BLaER1 treated with 17β-estradiol and CSF1 and Interleukin-3, amounts not matched to agents 10 nM and 100 nM (cell line): ENCODE results near the gene TNIK.

Source experiments
- H3K27ac ChIP-seq, 11 experiments: shearing (Covaris generic); formaldehyde crosslinking; 2 replicates each; pipeline ENCODE4 v1.8.1; 2022
- H3K27me3 ChIP-seq, 11 experiments: shearing (Covaris generic); formaldehyde crosslinking; 2 replicates each; pipeline ENCODE4 v1.8.1; 2022
- H3K36me3 ChIP-seq, 11 experiments: shearing (Covaris generic); formaldehyde crosslinking; 2 replicates each; pipeline ENCODE4 v1.8.1; 2022
- H3K4me1 ChIP-seq, 10 experiments: shearing (Covaris generic); formaldehyde crosslinking; 2 replicates each; pipeline ENCODE4 v1.8.1; 2022
- H3K4me2 ChIP-seq, 11 experiments: shearing (Covaris generic); formaldehyde crosslinking; 2 replicates each; pipeline ENCODE4 v1.8.1; 2022
- H3K4me3 ChIP-seq, 10 experiments: shearing (Covaris generic); formaldehyde crosslinking; 2 replicates each; pipeline ENCODE4 v1.8.1; 2022
- H3K9ac ChIP-seq, 11 experiments: shearing (Covaris generic); formaldehyde crosslinking; 2 replicates each; pipeline ENCODE4 v1.8.1; 2022
- H3K9me3 ChIP-seq, 11 experiments: shearing (Covaris generic); formaldehyde crosslinking; replicated peaks in 1 of 11; 2 replicates each; pipeline ENCODE4 v1.8.1; 2022
- H4K20me1 ChIP-seq, 11 experiments: shearing (Covaris generic); formaldehyde crosslinking; 2 replicates each; pipeline ENCODE4 v1.8.1; 2022
- Cebpa-rat ChIP-seq, 11 experiments: shearing (Covaris generic); IDR thresholded peaks; 2 replicates each; pipeline ENCODE4 v1.8.1; 2022

Gene TNIK

GRCh38 chr3:171183042-171183441 is 277.2 kb downstream of the TNIK start:
- no peak overlapping the region for H3K4me2 ChIP-seq
- TF ChIP-seq Cebpa-rat (IDR thresholded peaks at IDR 0.05), result no peak

GRCh38 chr3:171181907-171182690 is 278.1 kb downstream of the TNIK start:
- H3K27me3 ChIP-seq, result no peaks in the 10 kb centered on the region
- H3K4me2 ChIP-seq, result no peak overlapping the region
- H3K4me1 ChIP-seq, result peaks cover 0 to 14% (median 0%) of the 10 kb centered on the region in 10 experiments; a peak in 4 of 20 replicates
- H3K36me3 ChIP-seq, result no peaks in the 10 kb centered on the region
- TF ChIP-seq Cebpa-rat (IDR thresholded peaks at IDR 0.05), result no peak
- no peak overlapping the region for H3K4me3 ChIP-seq
- no peaks in the 10 kb centered on the region for H4K20me1 ChIP-seq
- no peak overlapping the region for H3K9ac ChIP-seq
- H3K9me3 ChIP-seq, result no peaks in the 10 kb centered on the region
- H3K27ac ChIP-seq, result no peak overlapping the region

More at GRCh38 chr3:171183042-171183441, 277.2 kb downstream of the TNIK start:
- H3K27me3 ChIP-seq, result no peaks in the 10 kb centered on the region
- no peaks in the 10 kb centered on the region for H3K9me3 ChIP-seq
- peaks cover 0 to 14% (median 0%) of the 10 kb centered on the region in 10 experiments; a peak in 4 of 20 replicates for H3K4me1 ChIP-seq
- no peak overlapping the region for H3K4me3 ChIP-seq
- H3K36me3 ChIP-seq, result no peaks in the 10 kb centered on the region
- H4K20me1 ChIP-seq, result no peaks in the 10 kb centered on the region
- H3K9ac ChIP-seq, result no peak overlapping the region
- no peak overlapping the region for H3K27ac ChIP-seq

- Histone ChIP-seq H3K27me3 (no peaks in the 10 kb centered on the region), H3K36me3 (peaks cover 0 to 10% (median 0%) of the 10 kb centered on the region in 11 experiments; a peak in 1 of 22 replicates), H3K9ac (no peak overlapping the region), H3K9me3 (no peaks in the 10 kb centered on the region), H4K20me1 (no peaks in the 10 kb centered on the region), H3K4me2 (peak overlapping the region in 2 of 11 experiments; percentile 24 to 28; a peak in 2 of 22 replicates), H3K4me1 (peaks cover 0 to 18% (median 7%) of the 10 kb centered on the region in 10 experiments; a peak in 9 of 20 replicates), H3K27ac (no peak overlapping the region), H3K4me3 (no peak overlapping the region)
- TF ChIP-seq Cebpa-rat (IDR thresholded peaks at IDR 0.05), result no peak
Observed at GRCh38 chr3:171178714-171179113, 281.5 kb downstream of the TNIK start.

GRCh38 chr3:171177553-171177952 is 282.7 kb downstream of the TNIK start:
- no peak for TF ChIP-seq Cebpa-rat (IDR thresholded peaks at IDR 0.05)
- Histone ChIP-seq H3K4me3 (no peak overlapping the region), H3K9ac (no peak overlapping the region), H3K36me3 (peaks cover 0 to 13% (median 0%) of the 10 kb centered on the region in 11 experiments; a peak in 1 of 22 replicates), H3K9me3 (no peaks in the 10 kb centered on the region), H3K4me1 (peaks cover 0 to 18% (median 7%) of the 10 kb centered on the region in 10 experiments; a peak in 9 of 20 replicates), H3K4me2 (no peak overlapping the region), H3K27ac (no peak overlapping the region), H4K20me1 (no peaks in the 10 kb centered on the region), H3K27me3 (no peaks in the 10 kb centered on the region)

GRCh38 chr3:171177056-171177455 is 283.1 kb downstream of the TNIK start:
- Histone ChIP-seq H3K4me2 (no peak overlapping the region), H3K4me1 (peaks cover 0 to 18% (median 7%) of the 10 kb centered on the region in 10 experiments; a peak in 9 of 20 replicates), H4K20me1 (no peaks in the 10 kb centered on the region), H3K9ac (no peak overlapping the region), H3K9me3 (no peaks in the 10 kb centered on the region), H3K27me3 (no peaks in the 10 kb centered on the region), H3K27ac (no peak overlapping the region), H3K4me3 (no peak overlapping the region), H3K36me3 (peaks cover 0 to 13% (median 0%) of the 10 kb centered on the region in 11 experiments; a peak in 1 of 22 replicates)
- no peak for TF ChIP-seq Cebpa-rat (IDR thresholded peaks at IDR 0.05)

GRCh38 chr3:171176244-171176933 is 283.8 kb downstream of the TNIK start:
- no peak overlapping the region for H3K9ac ChIP-seq
- H3K36me3 ChIP-seq, result peaks cover 0 to 13% (median 0%) of the 10 kb centered on the region in 11 experiments; a peak in 1 of 22 replicates
- H3K4me3 ChIP-seq, result no peak overlapping the region
- no peaks in the 10 kb centered on the region for H3K27me3 ChIP-seq
- no peak for TF ChIP-seq Cebpa-rat (IDR thresholded peaks at IDR 0.05)
- no peak overlapping the region for H3K27ac ChIP-seq
- no peak overlapping the region for H3K4me2 ChIP-seq
- H3K4me1 ChIP-seq, result peaks cover 0 to 18% (median 7%) of the 10 kb centered on the region in 10 experiments; a peak in 9 of 20 replicates
- no peaks in the 10 kb centered on the region for H4K20me1 ChIP-seq
- H3K9me3 ChIP-seq, result no peaks in the 10 kb centered on the region

- Histone ChIP-seq H3K4me3 (no peak overlapping the region), H3K27ac (no peak overlapping the region), H3K9me3 (no peaks in the 10 kb centered on the region), H4K20me1 (no peaks in the 10 kb centered on the region), H3K27me3 (no peaks in the 10 kb centered on the region), H3K4me2 (peak overlapping the region in 4 of 11 experiments; percentile 24 to 42 (median 32); a peak in 1 of 22 replicates), H3K36me3 (peaks cover 0 to 13% (median 0%) of the 10 kb centered on the region in 11 experiments; a peak in 1 of 22 replicates), H3K9ac (no peak overlapping the region), H3K4me1 (peaks cover 0 to 18% (median 7%) of the 10 kb centered on the region in 10 experiments; a peak in 9 of 20 replicates)
- no peak for TF ChIP-seq Cebpa-rat (IDR thresholded peaks at IDR 0.05)
Observed at GRCh38 chr3:171175741-171176234, 284.4 kb downstream of the TNIK start.

GRCh38 chr3:171173736-171174135 is 286.5 kb downstream of the TNIK start:
- H3K27ac ChIP-seq, result no peak overlapping the region
- H3K27me3 ChIP-seq, result no peaks in the 10 kb centered on the region
- no peak for TF ChIP-seq Cebpa-rat (IDR thresholded peaks at IDR 0.05)
- no peak overlapping the region for H3K4me2 ChIP-seq
- no peaks in the 10 kb centered on the region for H4K20me1 ChIP-seq
- H3K4me3 ChIP-seq, result no peak overlapping the region
- peaks cover 0 to 18% (median 5%) of the 10 kb centered on the region in 10 experiments; a peak in 9 of 20 replicates for H3K4me1 ChIP-seq
- no peak overlapping the region for H3K9ac ChIP-seq
- no peaks in the 10 kb centered on the region for H3K9me3 ChIP-seq
- H3K36me3 ChIP-seq, result peaks cover 0 to 13% (median 0%) of the 10 kb centered on the region in 11 experiments; a peak in 1 of 22 replicates

GRCh38 chr3:171172070-171172469 is 288.1 kb downstream of the TNIK start:
- TF ChIP-seq Cebpa-rat (IDR thresholded peaks at IDR 0.05), result no peak
- no peak overlapping the region for H3K27ac ChIP-seq

More at GRCh38 chr3:171172070-171172469, 288.1 kb downstream of the TNIK start:
- H3K9me3 ChIP-seq, result no peaks in the 10 kb centered on the region
- H3K27me3 ChIP-seq, result no peaks in the 10 kb centered on the region
- H4K20me1 ChIP-seq, result no peaks in the 10 kb centered on the region
- H3K4me3 ChIP-seq, result no peak overlapping the region
- peaks cover 0 to 18% (median 4%) of the 10 kb centered on the region in 10 experiments; a peak in 6 of 20 replicates for H3K4me1 ChIP-seq
- H3K9ac ChIP-seq, result no peak overlapping the region
- peaks cover 0 to 13% (median 0%) of the 10 kb centered on the region in 11 experiments; a peak in 1 of 22 replicates for H3K36me3 ChIP-seq
- no peak overlapping the region for H3K4me2 ChIP-seq
